Duodenal mucosa (tissue), 2 donors: ENCODE measurements around the gene CD2AP.

Experiments used
- H3K27ac ChIP-seq: one replicate; pipeline ENCODE4 v1.7.0; 2013; ENCODE audit warnings: low read depth, low read length
- H3K27me3 ChIP-seq, 2 donors: one replicate each; pipeline ENCODE4 v1.7.0; 2013; ENCODE audit warnings: low read length in 2 of 2, control low read depth in 1 of 2; ENCODE audit not compliant: insufficient read depth in 2 of 2, control insufficient read depth in 1 of 2
- H3K36me3 ChIP-seq, 2 donors: one replicate each; pipeline ENCODE4 v1.7.0; 2013; ENCODE audit warnings: low read length in 2 of 2, control low read depth in 1 of 2; ENCODE audit not compliant: insufficient read depth in 2 of 2, control insufficient read depth in 1 of 2
- H3K4me1 ChIP-seq, 2 donors: one replicate each; pipeline ENCODE4 v1.7.0; 2013; ENCODE audit warnings: low read length in 2 of 2, control low read depth in 1 of 2; ENCODE audit not compliant: insufficient read depth in 2 of 2, control insufficient read depth in 1 of 2
- H3K4me3 ChIP-seq, 2 donors: one replicate each; pipeline ENCODE4 v1.7.0; 2013; ENCODE audit warnings: low read length in 2 of 2, low read depth in 1 of 2
- H3K9ac ChIP-seq, 2 donors: one replicate each; pipeline ENCODE4 v1.7.0; 2013; ENCODE audit warnings: low read length in 2 of 2, low read depth in 1 of 2
- H3K9me3 ChIP-seq, 2 donors: one replicate each; pipeline ENCODE4 v1.7.0; 2013; ENCODE audit warnings: low read length in 2 of 2, control low read depth in 1 of 2; ENCODE audit not compliant: control insufficient read depth in 1 of 2

Gene CD2AP

GRCh38 chr6:47525330-47526057, 47.9 kb downstream of the CD2AP start:
- H3K36me3 ChIP-seq, result peaks cover 6 to 11% of the 10 kb centered on the region in 2 donors
- peak overlapping the region in 1 of 2 donors; percentile 58 for H3K4me3 ChIP-seq
- H3K9ac ChIP-seq, result no peak overlapping the region
- no peaks in the 10 kb centered on the region for H3K27me3 ChIP-seq
- no peaks in the 10 kb centered on the region for H3K9me3 ChIP-seq
- no peak overlapping the region for H3K27ac ChIP-seq
- peaks cover 3 to 24% of the 10 kb centered on the region in 2 donors for H3K4me1 ChIP-seq

GRCh38 chr6:47527274-47527673, 49.7 kb downstream of the CD2AP start:
- H3K4me3 ChIP-seq, result no peak overlapping the region
- H3K9ac ChIP-seq, result no peak overlapping the region
- peaks cover 3 to 17% of the 10 kb centered on the region in 2 donors for H3K4me1 ChIP-seq
- peaks cover 6 to 11% of the 10 kb centered on the region in 2 donors for H3K36me3 ChIP-seq
- H3K27ac ChIP-seq, result no peak overlapping the region
- H3K27me3 ChIP-seq, result no peaks in the 10 kb centered on the region
- no peaks in the 10 kb centered on the region for H3K9me3 ChIP-seq

GRCh38 chr6:47529734-47530133, 52.1 kb downstream of the CD2AP start:
- Histone ChIP-seq H3K9me3 (no peaks in the 10 kb centered on the region), H3K4me1 (peaks cover 3 to 14% of the 10 kb centered on the region in 2 donors), H3K27me3 (no peaks in the 10 kb centered on the region), H3K27ac (no peak overlapping the region), H3K9ac (no peak overlapping the region), H3K36me3 (peaks cover 11 to 14% of the 10 kb centered on the region in 2 donors), H3K4me3 (no peak overlapping the region)

GRCh38 chr6:47532981-47533585, 55.5 kb downstream of the CD2AP start:
- Histone ChIP-seq H3K4me3 (no peak overlapping the region), H3K36me3 (peaks cover 11% of the 10 kb centered on the region in 2 donors), H3K9me3 (no peaks in the 10 kb centered on the region), H3K27ac (no peak overlapping the region), H3K9ac (no peak overlapping the region), H3K4me1 (no peaks in the 10 kb centered on the region), H3K27me3 (no peaks in the 10 kb centered on the region)

- no peaks in the 10 kb centered on the region for H3K4me1 ChIP-seq
- no peaks in the 10 kb centered on the region for H3K27me3 ChIP-seq
- no peak overlapping the region for H3K27ac ChIP-seq
- H3K4me3 ChIP-seq, result no peak overlapping the region
- no peaks in the 10 kb centered on the region for H3K9me3 ChIP-seq
- peaks cover 10 to 11% of the 10 kb centered on the region in 2 donors for H3K36me3 ChIP-seq
- H3K9ac ChIP-seq, result no peak overlapping the region
Observed at GRCh38 chr6:47534063-47534462, 56.5 kb downstream of the CD2AP start.

- no peak overlapping the region for H3K4me3 ChIP-seq
- H3K27me3 ChIP-seq, result no peaks in the 10 kb centered on the region
- H3K36me3 ChIP-seq, result peaks cover 7 to 11% of the 10 kb centered on the region in 2 donors
- H3K27ac ChIP-seq, result no peak overlapping the region
- H3K9me3 ChIP-seq, result no peaks in the 10 kb centered on the region
- H3K9ac ChIP-seq, result no peak overlapping the region
- no peaks in the 10 kb centered on the region for H3K4me1 ChIP-seq
Observed at GRCh38 chr6:47535316-47536225, 58.0 kb downstream of the CD2AP start.

- Histone ChIP-seq H3K4me1 (no peaks in the 10 kb centered on the region), H3K27me3 (no peaks in the 10 kb centered on the region), H3K27ac (no peak overlapping the region), H3K36me3 (peaks cover 7 to 11% of the 10 kb centered on the region in 2 donors), H3K4me3 (no peak overlapping the region), H3K9ac (no peak overlapping the region), H3K9me3 (no peaks in the 10 kb centered on the region)
Observed at GRCh38 chr6:47536816-47537401, 59.3 kb downstream of the CD2AP start.

- Histone ChIP-seq H3K9ac (no peak overlapping the region), H3K27ac (no peak overlapping the region), H3K4me1 (no peaks in the 10 kb centered on the region), H3K36me3 (peaks cover 12 to 34% of the 10 kb centered on the region in 2 donors), H3K9me3 (no peaks in the 10 kb centered on the region), H3K4me3 (no peak overlapping the region), H3K27me3 (no peaks in the 10 kb centered on the region)
Observed at GRCh38 chr6:47545223-47545622, 67.6 kb downstream of the CD2AP start.

- Histone ChIP-seq H3K27me3 (no peaks in the 10 kb centered on the region), H3K9me3 (no peaks in the 10 kb centered on the region), H3K27ac (no peak overlapping the region), H3K36me3 (peaks cover 3 to 14% of the 10 kb centered on the region in 2 donors), H3K9ac (no peak overlapping the region), H3K4me1 (no peaks in the 10 kb centered on the region), H3K4me3 (no peak overlapping the region)
Observed at GRCh38 chr6:47551670-47552069, 74.1 kb downstream of the CD2AP start.
